Measurements from ENCODE around the gene ADIG.

DNA sequence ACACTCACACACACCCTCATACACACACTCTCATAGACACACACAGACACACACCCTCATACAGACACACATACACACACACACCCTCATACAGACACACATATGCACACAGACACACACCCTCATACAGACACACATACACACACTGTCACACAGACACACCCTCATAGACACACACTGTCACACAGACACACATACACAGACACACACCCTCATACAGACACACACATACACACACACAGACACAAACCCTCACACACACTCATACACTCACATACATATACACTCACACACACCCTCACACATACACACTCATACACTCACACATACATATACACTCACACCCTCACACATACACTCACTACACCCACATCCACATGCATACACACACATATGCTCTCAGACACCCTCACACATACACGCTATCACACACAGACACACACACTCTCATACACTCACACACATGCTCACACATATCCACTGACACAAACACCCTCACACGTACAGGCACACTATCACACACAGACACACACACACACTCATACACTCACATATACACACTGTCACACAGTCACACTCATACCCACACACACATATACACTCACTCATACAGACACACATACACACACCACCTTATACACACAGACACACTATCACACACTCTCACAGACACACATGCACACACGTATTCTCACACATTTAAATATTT is 9.1 kb downstream of the ADIG start:
- TF ChIP-seq, protein P1, sequence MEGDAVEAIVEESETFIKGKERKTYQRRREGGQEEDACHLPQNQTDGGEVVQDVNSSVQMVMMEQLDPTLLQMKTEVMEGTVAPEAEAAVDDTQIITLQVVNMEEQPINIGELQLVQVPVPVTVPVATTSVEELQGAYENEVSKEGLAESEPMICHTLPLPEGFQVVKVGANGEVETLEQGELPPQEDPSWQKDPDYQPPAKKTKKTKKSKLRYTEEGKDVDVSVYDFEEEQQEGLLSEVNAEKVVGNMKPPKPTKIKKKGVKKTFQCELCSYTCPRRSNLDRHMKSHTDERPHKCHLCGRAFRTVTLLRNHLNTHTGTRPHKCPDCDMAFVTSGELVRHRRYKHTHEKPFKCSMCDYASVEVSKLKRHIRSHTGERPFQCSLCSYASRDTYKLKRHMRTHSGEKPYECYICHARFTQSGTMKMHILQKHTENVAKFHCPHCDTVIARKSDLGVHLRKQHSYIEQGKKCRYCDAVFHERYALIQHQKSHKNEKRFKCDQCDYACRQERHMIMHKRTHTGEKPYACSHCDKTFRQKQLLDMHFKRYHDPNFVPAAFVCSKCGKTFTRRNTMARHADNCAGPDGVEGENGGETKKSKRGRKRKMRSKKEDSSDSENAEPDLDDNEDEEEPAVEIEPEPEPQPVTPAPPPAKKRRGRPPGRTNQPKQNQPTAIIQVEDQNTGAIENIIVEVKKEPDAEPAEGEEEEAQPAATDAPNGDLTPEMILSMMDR (conservative IDR thresholded peaks at IDR 0.05), result no peak
- TF ChIP-seq ZFX (IDR thresholded peaks at IDR 0.05), result no peak

Data from C4-2B (cell line).